Skeletal muscle cell (primary cell): ENCODE results near the gene CPAMD8.

Experiments
- DNase-seq: peaks from one replicate; pipeline ENCODE4 v3.0.0-alpha.2; 2010; ENCODE audit warnings: low read depth
- H3K4me3 ChIP-seq: 2 replicates; pipeline ENCODE4 v1.5.1; 2011; ENCODE audit warnings: low read depth, mild to moderate bottlenecking, control low read depth, low read length, moderate library complexity

CPAMD8 gene

DNA sequence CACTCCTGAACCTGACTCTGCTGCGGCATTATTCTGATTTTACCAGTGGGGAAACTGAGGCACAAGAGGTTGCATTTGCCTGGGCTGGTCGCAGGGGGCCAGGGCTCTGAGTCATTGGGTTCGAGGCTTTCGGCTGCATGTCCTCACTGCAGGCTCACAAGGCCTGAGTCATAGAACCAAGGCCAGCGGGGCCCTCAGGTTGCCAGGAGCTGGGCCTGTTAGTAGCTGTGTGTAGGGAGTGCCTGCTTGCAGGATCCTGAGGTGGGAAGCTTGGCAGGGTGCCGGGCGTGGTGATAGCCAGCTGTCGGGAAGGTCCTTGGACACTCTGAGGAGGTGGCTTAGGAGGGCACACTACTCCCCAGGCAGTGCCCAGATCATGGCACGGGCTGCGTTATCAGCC is 159.4 kb downstream of the CPAMD8 start:
- H3K4me3 ChIP-seq, result no peak overlapping the region
- no peak for DNase-seq

DNA sequence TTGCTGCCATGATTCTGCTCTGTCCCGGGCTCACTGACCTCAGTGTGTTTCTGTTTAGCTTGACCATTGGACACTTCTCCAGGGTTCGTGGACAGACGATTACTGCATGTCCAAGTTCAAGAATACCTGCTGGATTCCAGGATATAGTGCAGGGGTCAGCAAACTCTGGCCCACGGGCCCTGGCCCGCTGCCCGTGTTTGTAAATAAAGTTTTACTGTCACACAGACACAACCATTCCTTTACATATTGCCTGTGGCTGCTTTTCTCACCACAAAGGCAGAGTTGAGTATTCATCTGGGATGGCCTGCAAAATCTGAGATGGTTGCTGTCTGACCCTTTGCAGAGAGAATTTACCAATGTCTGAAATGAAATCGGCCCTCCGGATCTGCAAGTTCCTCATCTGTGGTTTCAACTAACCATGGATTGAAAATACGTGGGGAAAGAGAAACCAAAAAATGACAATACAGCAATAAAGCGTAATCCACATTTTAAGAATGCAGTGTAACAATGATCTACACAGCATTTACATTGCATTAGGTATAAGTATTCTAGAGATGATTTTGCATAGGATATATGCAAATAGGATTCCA is 163.7 kb downstream of the CPAMD8 start:
- no peak for DNase-seq
- H3K4me3 ChIP-seq, result no peak overlapping the region

DNA sequence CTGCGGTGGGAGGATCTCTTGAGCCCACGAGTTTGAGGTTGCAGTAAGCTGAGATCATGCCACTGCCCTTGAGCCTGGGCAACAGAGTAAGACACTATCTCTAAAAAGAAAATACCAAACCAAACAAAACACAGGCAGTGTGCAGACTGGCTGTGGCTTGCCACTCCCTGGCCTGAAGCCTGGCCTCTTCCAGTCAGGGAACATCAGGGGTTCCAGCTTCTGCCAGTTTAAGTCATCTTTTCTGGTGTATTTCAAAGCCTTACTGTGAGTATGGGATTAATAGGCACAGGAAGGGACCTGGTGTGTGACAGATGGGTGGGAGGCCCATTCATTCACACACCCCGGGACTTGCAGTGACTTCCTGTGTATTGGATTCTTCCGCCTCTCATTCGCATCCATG is 164.8 kb downstream of the CPAMD8 start:
- H3K4me3 ChIP-seq, result no peak overlapping the region
- DNase-seq, result no peak

DNA sequence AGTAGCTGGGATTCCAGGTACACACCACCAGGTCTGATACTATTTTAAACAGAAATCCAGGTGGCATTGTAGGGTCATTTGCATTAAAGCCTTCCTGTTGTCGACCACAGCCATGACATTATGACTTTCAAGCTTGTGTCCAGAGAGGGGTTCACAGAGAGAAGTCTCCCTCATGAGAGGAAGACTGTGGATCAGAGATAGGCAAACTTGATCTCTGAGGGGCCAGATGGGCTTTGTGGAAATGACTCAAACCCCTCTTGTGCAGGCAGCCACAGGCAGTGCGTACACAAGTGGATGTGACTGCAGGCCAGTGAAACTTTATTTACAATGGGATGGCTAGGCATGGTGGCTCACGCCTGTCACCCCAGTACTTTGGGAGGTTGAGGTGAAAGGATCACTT is 165.6 kb downstream of the CPAMD8 start:
- DNase-seq, result no peak
- H3K4me3 ChIP-seq, result no peak overlapping the region

GRCh38 chr19:16860118-16860517 is 166.5 kb downstream of the CPAMD8 start:
- no peak for DNase-seq
- H3K4me3 ChIP-seq, result no peak overlapping the region

GRCh38 chr19:16859626-16860025 is 167.0 kb downstream of the CPAMD8 start:
- no peak for DNase-seq
- no peak overlapping the region for H3K4me3 ChIP-seq

GRCh38 chr19:16856091-16856490 is 170.5 kb downstream of the CPAMD8 start:
- H3K4me3 ChIP-seq, result no peak overlapping the region
- DNase-seq, result no peak

GRCh38 chr19:16853066-16853465 is 173.5 kb downstream of the CPAMD8 start:
- DNase-seq, result no peak
- H3K4me3 ChIP-seq, result no peak overlapping the region

DNA sequence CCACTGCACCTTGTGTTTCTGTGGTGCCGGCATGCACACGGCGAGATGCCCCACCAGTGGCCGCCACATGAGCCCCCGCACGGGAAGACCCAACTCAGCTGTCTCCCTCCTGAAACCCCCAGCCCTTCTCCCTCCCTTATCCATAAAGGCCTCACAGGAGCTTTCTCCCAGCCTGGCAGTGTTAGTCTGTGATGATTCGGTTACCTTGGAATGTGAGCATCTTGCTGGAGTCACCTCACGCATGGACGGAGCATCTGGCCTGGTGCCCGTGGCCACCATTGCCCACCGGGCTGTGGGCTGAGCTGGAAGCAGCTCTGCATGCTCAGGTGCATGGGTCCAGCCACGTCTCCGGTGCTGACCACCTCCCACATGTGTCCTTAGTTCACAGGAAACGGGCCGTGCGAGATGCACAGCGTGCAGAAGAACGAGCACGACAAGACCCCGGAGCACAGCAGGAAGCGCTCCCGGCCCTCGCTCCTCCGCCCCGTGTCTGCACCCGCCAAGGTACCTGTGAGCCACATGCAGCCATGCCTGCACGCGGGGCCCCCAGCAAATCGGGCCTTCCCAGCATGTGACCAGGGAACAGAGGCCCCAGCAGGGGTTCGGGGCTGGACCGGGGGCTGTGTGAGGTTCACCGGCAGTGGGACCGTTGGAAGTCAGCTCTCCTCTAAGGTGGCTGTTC is 175.4 kb downstream of the CPAMD8 start:
- DNase-seq, result no peak
- no peak overlapping the region for H3K4me3 ChIP-seq

DNA sequence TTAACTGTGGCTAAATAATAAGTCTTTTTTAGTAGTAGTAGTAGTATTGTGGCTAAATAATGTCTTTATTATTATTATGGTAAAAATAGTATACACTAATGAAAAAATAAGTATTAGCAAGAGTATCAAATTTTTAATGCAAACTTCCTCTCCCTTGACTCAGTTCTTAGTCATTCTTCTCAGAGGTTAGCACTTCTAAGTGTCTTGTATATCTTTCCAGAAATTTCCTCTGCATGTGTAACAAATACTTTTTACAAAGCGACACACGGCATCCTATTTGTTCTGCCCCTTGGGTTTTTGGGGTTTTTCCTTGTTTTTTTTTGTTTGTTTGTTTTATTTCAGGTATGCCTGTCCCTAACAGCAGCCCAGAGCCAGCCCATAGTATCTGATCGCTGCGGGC is 176.5 kb downstream of the CPAMD8 start:
- no peak overlapping the region for H3K4me3 ChIP-seq

GRCh38 chr19:16849168-16849567 is 177.4 kb downstream of the CPAMD8 start:
- no peak overlapping the region for H3K4me3 ChIP-seq
- no peak for DNase-seq

More for the DNA sequence above, 176.5 kb downstream of the CPAMD8 start:
- no peak for DNase-seq

GRCh38 chr19:16847430-16847829 is 179.2 kb downstream of the CPAMD8 start:
- no peak for DNase-seq
- no peak overlapping the region for H3K4me3 ChIP-seq

- no peak overlapping the region for H3K4me3 ChIP-seq
- no peak for DNase-seq
These were observed 179.7 kb downstream of the CPAMD8 start for GRCh38 chr19:16846901-16847300.
